H1 (cell line): ENCODE results near the gene BCL3.

Experiments used
- EZH2 ChIP-seq: fragments of 200-600 bp; sonication (generic); IDR thresholded peaks from 2 replicates; pipeline ENCODE4 v1.7.1; 2012; ENCODE audit warnings: low read depth, mild to moderate bottlenecking, moderate library complexity, low read length, inconsistent platforms; ENCODE audit not compliant: severe bottlenecking
- NANOG ChIP-seq: IDR thresholded peaks from 2 replicates; pipeline ENCODE4 v1.6.1; 2011; ENCODE audit warnings: low read length, low read depth, mild to moderate bottlenecking, inconsistent platforms; ENCODE audit not compliant: insufficient read depth, poor library complexity, severe bottlenecking
- POLR2A ChIP-seq, 2 experiments: IDR thresholded peaks; 1 replicate in 1 of 2; 2 replicates in 1 of 2; pipeline ENCODE4 v1.6.1; 2011; ENCODE audit warnings: low read depth in 2 of 2, low read length in 2 of 2, mild to moderate bottlenecking in 2 of 2; ENCODE audit errors: control extremely low read depth in 1 of 2
- SP1 ChIP-seq: IDR thresholded peaks from 2 replicates; pipeline ENCODE4 v1.6.1; 2011; ENCODE audit warnings: low read depth, low read length
- SP4 ChIP-seq: IDR thresholded peaks from 2 replicates; pipeline ENCODE4 v1.6.1; 2012; ENCODE audit warnings: low read length, inconsistent platforms
- YY1 ChIP-seq: IDR thresholded peaks from 2 replicates; pipeline ENCODE4 v1.6.1; 2011; ENCODE audit warnings: low read depth, mild to moderate bottlenecking, low read length
- TF ChIP-seq, protein P1 (sequence below), 3 experiments: IDR thresholded peaks; 1 replicate in 2 of 3; 2 replicates in 1 of 3; pipeline versions ENCODE4 v1.5.1 to v1.6.1; 2011; ENCODE audit warnings: low read length in 3 of 3, mild to moderate bottlenecking in 3 of 3, inconsistent platforms in 2 of 3, low read depth in 1 of 3, moderate library complexity in 1 of 3; ENCODE audit not compliant: insufficient read depth in 1 of 3; ENCODE audit errors: control extremely low read depth in 1 of 3

GRCh38 chr19:44740351-44740824 is 8.1 kb upstream of the BCL3 start:
- TF ChIP-seq, protein P1, sequence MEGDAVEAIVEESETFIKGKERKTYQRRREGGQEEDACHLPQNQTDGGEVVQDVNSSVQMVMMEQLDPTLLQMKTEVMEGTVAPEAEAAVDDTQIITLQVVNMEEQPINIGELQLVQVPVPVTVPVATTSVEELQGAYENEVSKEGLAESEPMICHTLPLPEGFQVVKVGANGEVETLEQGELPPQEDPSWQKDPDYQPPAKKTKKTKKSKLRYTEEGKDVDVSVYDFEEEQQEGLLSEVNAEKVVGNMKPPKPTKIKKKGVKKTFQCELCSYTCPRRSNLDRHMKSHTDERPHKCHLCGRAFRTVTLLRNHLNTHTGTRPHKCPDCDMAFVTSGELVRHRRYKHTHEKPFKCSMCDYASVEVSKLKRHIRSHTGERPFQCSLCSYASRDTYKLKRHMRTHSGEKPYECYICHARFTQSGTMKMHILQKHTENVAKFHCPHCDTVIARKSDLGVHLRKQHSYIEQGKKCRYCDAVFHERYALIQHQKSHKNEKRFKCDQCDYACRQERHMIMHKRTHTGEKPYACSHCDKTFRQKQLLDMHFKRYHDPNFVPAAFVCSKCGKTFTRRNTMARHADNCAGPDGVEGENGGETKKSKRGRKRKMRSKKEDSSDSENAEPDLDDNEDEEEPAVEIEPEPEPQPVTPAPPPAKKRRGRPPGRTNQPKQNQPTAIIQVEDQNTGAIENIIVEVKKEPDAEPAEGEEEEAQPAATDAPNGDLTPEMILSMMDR (IDR thresholded peaks at IDR 0.05; ENCODE audit: control extremely low read depth in 1 of 3, insufficient read depth in 1 of 3, low read depth in 1 of 3, low read length in 3 of 3) = peak; percentile 5 to 18 (median 14); a peak in 3 of 4 replicates
- TF ChIP-seq SP1 = no peak
- no peak for TF ChIP-seq NANOG
- TF ChIP-seq YY1 = no peak
- TF ChIP-seq SP4 = no peak
- TF ChIP-seq POLR2A (IDR thresholded peaks at IDR 0.05; ENCODE audit: control extremely low read depth in 1 of 2, low read depth in 2 of 2, low read length in 2 of 2) = no peak
- no peak for TF ChIP-seq EZH2
